Measurements from ENCODE around the gene POLR2E. TPM values are rescaled to one million over a fixed set of nuclear protein-coding genes. Genes with fewer than 3 reads are reported as not detected.

The POLR2E gene
- total and polyA plus RNA-seq, 9 of the 15 experiments (the other 6 are each of a cell fraction or from before 2014, with no cell fraction given): 3.4 to 413 (median 244) TPM

GRCh38 chr19:1064661-1065605 is 30.2 kb downstream of the POLR2E start (continued):
- TF ChIP-seq MGA (IDR thresholded peaks at IDR 0.05) (peak; percentile 78), ZNF24 (IDR thresholded peaks at IDR 0.05) (no peak), SLC30A9 (CRISPR knock-in tag; IDR thresholded peaks at IDR 0.05) (no peak), L3MBTL2 (IDR thresholded peaks at IDR 0.05) (peak; percentile 90), MEIS2 (IDR thresholded peaks at IDR 0.05; ENCODE audit: partially characterized antibody) (no peak), NFIC (IDR thresholded peaks at IDR 0.05) (no peak), GATAD2B (IDR thresholded peaks at IDR 0.05; ENCODE audit: borderline replicate concordance) (no peak), NR3C1 (CRISPR knock-in tag; IDR thresholded peaks at IDR 0.05) (no peak), NCOA2 (IDR thresholded peaks at IDR 0.05; ENCODE audit: partially characterized antibody in 2 of 2) (no peak), PRMT5 (CRISPR knock-in tag; IDR thresholded peaks at IDR 0.05) (no peak), MNT (conservative IDR thresholded peaks at IDR 0.05) (peak; percentile 41 to 59; a peak in 3 of 4 replicates)

Data from K562 (cell line).